HG03378 (cell line): Measurements from ENCODE around the gene GSG1.

Source experiments
- ATAC-seq: cut with Tn5 transposase; IDR thresholded peaks from one replicate; pipeline ENCODE4 v1.9.1; 2021; ENCODE audit warnings: mild to moderate bottlenecking, moderate library complexity; ENCODE audit not compliant: unreplicated experiment

The GSG1 gene

GRCh38 chr12:13103391-13104033 is at the start of gene GSG1:
GSG1 (minus strand) TSS chr12:13103667; CDS start chr12:13103512, 155 bp downstream.
- ATAC-seq: no peak

GRCh38 chr12:13153180-13153579 is 49.7 kb upstream of the GSG1 start:
- ATAC-seq: no peak

DNA sequence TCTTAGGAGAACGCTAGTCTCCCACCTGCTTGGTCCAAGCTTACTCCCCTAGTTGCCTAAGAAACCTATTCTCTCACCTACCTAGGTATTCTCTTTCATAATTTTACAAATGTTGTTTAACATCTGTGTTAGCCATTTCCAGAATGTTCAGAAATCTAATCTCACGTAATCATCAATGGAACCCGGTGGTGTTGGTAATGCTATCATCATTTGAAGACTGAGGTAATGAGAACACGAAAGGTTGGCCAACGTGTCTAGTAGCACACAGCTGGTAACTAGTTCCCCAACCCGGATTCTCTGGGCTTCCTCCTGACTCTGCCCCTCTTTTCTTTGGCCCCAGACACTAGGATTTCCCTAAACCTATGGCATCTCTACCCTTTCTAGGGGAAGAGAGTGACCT is 49.3 kb upstream of the GSG1 start:
- ATAC-seq: no peak

DNA sequence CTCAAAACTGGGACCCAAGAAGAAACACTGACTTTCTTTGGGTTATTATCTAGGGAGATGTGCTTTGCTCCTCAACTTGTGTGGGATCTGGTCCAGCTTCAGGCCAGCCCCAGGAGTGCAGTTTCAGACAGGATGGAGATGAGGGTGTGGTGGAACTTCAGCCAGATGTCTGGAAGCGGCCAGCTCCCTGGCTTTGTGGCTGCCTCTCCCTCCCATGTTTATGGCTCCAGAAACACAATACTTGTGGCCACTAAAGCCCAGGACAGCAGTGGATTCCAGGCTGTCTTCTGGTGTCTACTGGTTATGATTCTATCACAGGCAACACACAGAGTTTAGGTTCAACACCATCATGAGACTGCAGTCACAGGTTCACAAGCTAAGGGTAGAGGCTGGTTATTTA is 48.8 kb upstream of the GSG1 start:
- ATAC-seq: no peak

- no peak for ATAC-seq
Measured at GRCh38 chr12:13149411-13149810, 45.9 kb upstream of the GSG1 start.

DNA sequence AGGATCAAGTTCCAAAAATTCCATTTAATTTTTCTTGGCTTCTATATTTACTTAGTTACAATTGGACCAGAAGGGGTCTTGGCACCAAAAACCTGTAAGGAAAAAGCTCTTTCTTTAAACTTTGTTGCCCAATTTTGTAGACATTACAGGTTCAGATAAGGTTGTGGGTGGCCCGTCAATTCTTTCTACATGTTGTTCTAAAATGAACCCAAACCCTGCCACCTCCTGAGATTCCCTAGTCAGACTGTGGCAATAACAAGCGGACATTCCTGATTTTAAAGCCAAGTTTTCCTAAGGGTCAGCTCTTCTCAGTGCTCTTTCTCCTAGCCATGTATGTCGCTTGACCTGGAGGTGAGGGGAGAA is 45.0 kb upstream of the GSG1 start:
- no peak for ATAC-seq

DNA sequence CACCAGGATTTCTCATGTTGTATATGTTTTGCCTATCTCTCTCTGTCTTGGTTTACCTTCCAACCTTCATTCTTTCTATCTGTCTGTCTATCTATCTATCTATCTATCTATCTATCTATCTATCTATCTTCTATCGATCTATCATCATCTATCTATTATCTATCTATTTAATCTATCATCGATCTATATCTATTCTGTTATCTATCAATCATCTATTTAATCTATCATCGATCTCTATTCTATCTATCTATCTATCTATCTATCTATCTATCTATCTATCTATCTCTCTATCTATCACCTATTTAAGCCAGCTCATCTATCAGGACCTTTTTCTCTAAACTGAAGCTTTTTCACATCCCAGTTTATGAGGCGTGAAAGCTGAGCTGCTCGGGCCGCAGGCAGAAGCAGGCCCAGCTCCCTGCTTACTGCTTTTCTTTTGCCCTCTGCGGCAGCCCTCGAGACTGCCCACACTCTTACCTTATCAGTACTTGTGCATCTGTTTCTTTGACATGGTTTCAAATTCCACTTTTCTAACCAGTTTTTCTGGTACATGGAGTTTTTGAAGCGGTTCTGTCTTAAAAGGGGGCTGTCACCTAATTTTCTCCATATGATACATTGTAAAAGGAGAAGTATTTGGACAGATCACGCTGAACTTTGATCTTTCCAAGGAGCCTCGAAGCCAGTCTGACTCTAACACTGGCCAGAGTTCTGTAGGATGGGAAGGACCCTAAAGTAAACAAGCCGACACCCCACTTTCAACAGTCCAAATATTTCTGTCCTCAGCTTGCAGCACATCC is 44.4 kb upstream of the GSG1 start:
- ATAC-seq: no peak

DNA sequence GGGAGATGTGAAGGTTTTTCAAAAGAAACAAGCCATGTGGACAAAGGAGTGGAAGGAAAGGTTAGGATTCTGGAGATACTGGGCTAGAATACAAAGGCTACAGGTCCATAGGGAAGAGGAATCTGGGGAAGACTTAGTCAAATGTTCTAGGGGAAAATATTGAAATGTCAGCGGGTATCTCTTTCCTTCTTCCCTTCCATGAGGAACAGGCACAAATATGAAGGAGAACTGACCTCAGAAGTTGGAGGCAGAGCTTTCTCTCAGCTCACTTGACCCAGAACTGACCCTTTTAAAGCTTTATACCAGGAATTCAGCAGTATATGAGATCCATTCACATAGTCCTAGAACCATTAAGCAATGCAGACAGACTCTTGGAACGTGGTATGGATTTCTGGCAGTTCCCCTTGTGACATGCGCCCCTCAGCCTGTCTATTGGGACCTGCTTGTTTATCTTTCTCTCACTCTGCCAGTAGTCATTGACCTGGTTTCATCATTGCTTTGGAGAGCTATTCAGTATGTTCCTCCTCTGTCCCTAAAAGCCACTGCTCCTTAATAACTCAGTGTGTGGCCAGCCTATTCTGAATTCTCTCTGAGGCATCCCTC is 43.0 kb upstream of the GSG1 start:
- ATAC-seq: no peak

DNA sequence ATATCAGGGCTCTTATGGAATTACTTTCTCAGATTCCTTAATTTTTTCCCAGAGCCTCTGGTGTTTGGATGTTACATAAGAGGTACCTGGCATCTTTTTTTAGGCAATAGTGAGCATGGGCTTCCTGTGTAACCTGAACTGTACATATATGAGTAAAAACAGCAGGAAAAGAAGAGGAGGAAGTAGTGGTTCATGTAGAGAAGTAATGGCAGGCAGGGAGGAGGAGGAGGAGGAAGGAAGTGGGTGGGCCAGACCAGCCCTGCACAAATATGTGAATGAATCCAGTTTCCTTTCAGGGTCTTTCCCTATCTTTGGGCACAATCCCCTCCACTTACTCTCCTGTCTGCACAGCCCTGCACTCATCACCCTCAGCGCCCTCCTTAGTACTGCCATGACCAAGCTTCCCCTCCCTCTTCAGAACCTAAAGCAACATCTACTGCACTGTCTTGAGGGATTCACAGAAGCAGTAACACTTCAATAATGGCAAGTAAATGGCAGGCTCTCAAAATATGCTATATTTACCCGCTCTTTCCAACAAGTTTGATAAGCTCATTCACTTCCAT is 40.9 kb upstream of the GSG1 start:
- no peak for ATAC-seq

DNA sequence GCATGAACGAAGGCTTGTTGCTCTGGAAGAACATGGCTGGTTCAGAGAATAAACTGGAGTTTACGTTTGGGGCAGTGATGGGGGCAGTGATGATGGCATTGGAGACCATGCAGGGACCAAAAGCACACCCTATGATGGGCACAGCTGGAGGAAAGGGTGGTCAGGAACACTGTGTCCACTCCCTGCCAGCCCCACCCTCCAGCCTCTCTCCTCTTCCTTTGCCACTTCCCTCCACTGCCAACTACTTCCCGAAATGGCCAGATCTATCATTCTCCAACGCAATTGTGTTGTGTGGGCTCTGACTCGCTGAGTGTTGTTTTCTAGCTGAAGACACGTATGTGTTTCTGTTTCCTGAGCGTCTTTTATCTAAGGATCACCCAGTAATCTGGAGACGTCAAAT is 39.3 kb upstream of the GSG1 start:
- ATAC-seq: no peak

- no peak for ATAC-seq
Measured at GRCh38 chr12:13141686-13142085, 38.2 kb upstream of the GSG1 start.

DNA sequence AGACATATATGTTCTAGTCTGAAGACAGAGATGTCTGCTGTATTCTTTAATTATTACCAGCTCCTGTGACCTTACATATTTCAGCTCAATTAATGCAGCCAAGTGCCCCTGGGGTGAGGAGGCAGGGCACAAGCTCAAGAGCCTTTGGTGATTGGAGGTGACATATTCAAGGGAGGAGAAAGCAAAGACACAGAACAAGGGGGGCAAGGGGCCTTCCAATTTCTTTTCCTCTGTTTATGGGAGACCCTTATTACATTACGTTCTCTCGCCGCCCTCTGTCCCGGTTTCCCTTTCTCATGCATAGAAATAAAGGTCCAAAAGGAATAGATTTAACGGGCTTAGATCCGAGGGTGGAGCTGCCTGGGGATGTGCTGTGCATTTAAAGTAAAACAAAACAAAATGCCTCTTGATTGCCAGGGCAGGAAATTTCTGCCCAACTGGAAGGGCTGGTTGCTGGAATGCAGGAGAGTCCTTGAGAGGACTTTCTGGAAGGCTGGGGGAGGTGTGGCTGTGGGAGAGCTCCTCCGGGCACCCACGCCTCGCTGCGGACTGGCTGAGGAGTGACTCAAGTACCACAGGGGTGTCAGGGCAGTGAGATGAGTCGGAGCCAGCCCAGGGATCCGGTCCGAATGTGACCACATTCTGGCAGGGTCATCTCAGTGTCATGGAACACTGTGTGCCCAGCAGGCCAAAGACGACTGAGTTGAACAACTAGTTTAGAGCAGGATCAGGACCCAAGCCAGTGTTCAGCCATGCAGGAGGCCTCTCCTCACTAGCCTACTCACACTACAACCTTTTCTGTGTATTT is 32.1 kb upstream of the GSG1 start:
- ATAC-seq: no peak

DNA sequence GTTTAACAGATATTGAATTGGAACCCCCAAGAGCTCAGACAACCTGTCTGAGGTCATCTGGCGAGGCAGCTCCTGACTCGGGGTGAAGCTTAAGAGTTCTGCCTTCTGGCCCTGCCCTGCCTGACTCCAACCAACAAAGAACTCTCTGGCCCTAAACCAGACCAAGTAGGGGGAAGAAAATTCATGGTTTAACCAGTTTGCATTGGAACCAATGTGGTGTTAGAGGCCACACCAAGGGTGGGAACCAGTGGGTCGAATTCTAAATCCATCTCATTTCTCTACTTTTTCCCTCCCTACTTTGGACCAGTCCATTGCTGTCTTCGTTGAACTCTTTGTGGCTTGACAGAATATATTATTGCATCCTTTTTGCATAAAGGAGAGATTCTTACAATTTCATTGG is 30.4 kb upstream of the GSG1 start:
- ATAC-seq: no peak

- ATAC-seq: no peak
Measured at GRCh38 chr12:13130981-13131380, 27.5 kb upstream of the GSG1 start.

DNA sequence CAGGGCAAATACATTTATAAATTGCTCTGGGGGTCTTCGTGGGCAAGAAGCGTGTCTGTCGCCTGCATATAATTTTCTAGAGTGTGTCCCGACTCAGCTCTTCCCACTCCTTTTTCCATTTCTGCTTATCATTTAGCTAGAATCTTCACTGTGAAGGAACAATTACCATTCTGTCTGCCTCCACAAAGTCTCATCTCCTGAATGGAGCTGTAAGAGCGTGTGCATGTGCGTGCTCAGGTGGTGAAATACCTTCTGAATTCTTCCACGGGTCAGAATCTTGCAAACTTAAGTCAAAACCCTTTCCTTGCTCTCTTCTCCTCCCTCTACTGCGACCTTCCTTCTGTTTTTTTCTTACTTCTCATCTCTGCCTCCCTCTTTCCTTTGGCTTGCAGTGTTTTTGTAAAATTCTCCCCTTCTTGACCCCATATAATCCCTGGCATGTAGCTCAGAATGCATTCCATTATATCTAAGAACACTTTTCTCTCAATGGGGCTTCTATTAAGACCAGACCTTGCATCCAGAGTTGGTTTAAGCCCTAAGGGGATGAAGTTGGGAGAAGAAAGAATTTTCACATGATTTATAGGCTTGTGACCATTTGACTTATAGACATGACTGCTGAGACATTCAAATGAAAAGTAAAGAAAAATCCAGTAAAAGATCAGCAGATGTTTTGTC is 25.0 kb upstream of the GSG1 start:
- ATAC-seq: no peak

DNA sequence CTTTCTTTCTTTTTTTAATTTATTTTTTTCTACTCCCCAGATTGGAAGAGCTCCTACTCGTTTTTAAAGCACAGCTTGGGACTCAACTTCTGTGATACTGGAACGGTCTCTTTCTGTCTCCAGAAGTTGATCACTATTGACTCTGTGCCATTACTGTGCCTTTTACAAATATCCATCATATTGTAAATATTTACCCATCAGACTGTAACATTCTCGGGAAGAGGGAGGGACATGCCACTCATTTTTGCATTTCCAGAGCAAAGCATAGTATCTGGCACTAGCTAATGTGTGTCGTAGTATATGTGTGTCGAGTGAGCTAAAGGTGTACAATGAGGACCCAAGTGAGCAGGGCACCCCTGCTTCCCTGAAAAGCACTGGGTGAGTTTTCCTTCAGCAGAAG is 24.0 kb upstream of the GSG1 start:
- no peak for ATAC-seq

DNA sequence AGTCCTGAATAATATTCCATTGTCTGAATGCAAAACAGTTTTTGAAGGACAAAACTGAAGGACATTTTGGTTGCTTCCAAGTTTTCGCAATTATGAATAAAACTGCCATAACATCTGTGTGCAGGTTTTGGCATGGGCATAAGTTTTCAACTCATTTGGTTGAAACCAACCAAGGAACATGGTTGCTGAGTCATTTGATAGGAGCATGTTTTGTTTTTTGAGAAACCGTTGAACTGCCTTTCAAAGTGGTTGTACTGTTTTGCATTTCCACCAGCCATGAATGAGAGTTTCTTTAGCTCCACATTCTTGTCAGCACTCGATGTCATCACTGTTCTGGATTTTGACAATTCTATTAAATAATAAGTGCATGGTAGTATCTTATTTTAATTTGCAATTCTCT is 23.0 kb upstream of the GSG1 start:
- no peak for ATAC-seq

DNA sequence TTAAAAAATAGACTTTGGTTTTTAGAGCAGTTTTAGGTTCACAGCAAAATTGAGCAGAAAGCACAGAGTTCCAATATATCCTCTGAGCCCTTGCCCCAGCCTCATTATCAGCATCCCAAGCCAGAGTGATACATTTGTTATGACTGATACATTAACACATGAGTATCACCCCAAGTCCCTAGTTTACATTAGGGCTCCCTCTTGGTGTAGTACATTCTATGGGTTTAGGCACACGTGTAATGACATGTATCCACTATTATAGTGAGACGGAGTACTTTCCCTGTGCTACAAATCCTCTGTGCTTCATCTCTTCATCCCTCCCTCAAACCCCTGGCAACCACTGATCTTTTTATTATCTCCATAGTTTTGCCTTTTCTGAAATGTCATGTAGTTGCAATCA is 22.5 kb upstream of the GSG1 start:
- no peak for ATAC-seq

DNA sequence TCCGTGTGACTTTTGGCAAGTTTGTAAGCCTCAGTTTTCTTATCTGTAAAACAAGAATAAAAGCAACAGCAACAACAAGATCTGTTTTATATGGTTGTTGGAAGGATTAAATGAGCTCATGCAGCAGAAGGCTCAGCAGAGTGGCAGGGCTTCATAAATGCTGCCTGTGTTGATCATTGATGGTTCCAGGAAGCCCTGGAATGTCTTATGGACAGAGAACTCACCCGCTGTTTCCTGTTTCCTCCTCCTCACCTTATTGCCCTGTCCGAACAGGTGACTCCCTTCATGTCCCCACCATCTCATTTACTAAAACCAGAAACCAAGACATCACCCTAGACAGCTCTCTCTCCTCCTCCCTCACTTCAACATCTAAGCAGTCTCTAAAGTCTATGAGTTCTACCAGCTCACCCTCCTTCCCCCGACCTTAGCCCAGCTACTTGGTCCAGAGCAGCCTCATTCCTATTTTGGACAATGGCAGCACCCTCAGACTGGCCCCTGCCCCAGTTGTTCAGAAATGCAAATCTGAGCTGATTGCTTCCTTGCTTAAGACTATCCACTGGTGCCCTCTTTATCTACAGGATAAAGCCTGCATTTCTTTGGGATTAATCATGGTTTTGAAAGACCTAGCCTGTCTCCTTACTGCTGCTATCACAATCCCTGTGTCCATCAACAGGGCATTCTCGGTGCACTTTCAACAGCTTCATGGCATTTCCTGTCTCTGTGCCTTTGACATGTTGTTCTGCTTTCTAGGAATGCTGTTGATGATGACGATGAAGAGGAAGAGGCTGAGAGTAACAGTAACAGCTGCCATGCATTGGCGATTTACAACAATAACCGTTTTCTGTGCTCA is 21.4 kb upstream of the GSG1 start:
- no peak for ATAC-seq

DNA sequence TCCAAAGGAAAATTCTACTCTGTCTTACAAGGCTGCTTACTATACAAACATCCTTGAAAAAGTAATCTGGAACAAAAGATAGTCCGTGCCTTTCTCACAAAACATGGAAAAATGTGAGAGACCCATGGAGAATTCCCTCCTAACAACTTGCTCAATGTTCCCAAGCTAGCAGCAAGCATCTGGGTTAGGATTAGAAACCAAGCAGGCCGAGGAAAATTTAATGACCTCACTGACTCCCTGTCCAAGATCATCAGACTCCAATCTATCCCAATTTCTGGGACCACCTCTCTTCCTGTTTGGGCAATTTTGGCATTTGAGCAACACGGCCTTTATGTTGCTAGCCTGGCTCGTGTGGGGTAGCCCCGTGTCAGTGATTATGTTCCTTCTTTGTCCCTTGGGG is 18.1 kb upstream of the GSG1 start:
- no peak for ATAC-seq
